ENCODE data around the gene CR1.

- TF ChIP-seq, protein P1, sequence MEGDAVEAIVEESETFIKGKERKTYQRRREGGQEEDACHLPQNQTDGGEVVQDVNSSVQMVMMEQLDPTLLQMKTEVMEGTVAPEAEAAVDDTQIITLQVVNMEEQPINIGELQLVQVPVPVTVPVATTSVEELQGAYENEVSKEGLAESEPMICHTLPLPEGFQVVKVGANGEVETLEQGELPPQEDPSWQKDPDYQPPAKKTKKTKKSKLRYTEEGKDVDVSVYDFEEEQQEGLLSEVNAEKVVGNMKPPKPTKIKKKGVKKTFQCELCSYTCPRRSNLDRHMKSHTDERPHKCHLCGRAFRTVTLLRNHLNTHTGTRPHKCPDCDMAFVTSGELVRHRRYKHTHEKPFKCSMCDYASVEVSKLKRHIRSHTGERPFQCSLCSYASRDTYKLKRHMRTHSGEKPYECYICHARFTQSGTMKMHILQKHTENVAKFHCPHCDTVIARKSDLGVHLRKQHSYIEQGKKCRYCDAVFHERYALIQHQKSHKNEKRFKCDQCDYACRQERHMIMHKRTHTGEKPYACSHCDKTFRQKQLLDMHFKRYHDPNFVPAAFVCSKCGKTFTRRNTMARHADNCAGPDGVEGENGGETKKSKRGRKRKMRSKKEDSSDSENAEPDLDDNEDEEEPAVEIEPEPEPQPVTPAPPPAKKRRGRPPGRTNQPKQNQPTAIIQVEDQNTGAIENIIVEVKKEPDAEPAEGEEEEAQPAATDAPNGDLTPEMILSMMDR (IDR thresholded peaks at IDR 0.05) = no peak
- no peak for TF ChIP-seq POLR2A (IDR thresholded peaks at IDR 0.05)
Measured at GRCh38 chr1:207644166-207644851, 148.4 kb downstream of the CR1 start.
